ENCODE results near the gene KRT82. TPM values are rescaled to one million over a fixed set of nuclear protein-coding genes. Genes with fewer than 3 reads are reported as not detected.
A peak's percentile ranks its signal among the peaks of the same experiment; 100 is the strongest.

KRT82 gene
- polyA plus RNA-seq, 2 donors: not detected

GRCh38 chr12:52425466-52425865 is 19.3 kb upstream of the KRT82 start:
- no peaks in the 10 kb centered on the region for H3K36me3 ChIP-seq (ENCODE audit: control insufficient read depth in 2 of 2, insufficient read depth in 2 of 2, low read length in 1 of 2)
- no peak overlapping the region for H3K27ac ChIP-seq (ENCODE audit: low read depth in 2 of 2, low read length in 1 of 2)
- H3K4me1 ChIP-seq (ENCODE audit: control insufficient read depth in 2 of 2, insufficient read depth in 2 of 2, low read length in 1 of 2): no peaks in the 10 kb centered on the region
- WGBS, 2 donors: 91 to 92% methylated on average over 5 of the region's 5 CpGs
- no peak overlapping the region for H3K4me3 ChIP-seq (ENCODE audit: low read depth in 1 of 2, low read length in 2 of 2)
- H3K27me3 ChIP-seq (ENCODE audit: control insufficient read depth in 1 of 2, insufficient read depth in 2 of 2, low read length in 2 of 2): peaks cover 0 to 5% of the 10 kb centered on the region in 2 donors
- H3K9me3 ChIP-seq (ENCODE audit: control insufficient read depth in 2 of 2, insufficient read depth in 1 of 2, low read depth in 1 of 2, low read length in 1 of 2): no peaks in the 10 kb centered on the region

DNA sequence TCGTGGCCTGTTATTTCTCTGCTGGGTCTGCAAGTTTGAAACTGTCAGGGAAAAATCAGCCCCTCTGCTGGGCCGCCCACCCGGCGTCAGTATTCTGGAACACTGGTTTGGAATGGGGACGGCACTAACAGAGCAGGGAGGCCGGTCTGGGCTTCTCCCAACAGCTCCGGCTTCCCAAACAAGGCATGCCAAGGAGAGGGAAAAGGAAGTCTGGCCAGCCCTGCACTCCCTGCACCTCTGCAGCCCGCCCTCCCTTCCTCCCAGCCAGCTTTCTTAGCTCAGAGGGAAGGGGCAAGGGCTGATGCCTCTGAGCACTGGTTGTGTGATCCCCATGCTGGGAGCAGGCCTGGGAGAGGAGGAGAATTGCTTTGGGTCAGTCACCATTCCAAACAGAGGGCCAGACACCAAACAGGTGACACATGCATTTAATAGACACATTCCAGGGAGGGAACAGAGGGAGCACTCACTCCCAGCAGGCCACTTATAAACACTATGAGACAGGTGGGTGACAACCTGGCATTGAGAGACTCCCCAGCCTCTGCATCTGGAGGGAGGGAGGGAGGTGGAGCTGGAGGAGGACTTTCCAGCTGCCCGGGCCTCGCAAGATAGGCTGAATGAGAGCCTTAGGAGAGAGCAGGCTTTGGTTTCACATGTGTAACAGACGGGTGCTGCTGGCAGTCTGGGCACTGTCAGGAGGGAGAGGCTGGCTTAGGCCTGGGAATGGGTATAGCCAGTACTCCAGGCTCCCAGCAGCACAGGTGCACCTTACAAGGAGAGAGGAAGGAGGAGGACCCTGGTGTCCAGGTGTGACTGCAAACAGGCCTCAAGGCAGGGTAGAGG is 17.7 kb upstream of the KRT82 start:
- WGBS, 2 donors: 66 to 68% methylated on average over 11 of the region's 11 CpGs
- no peak overlapping the region for H3K27ac ChIP-seq (ENCODE audit: low read depth in 2 of 2, low read length in 1 of 2)

GRCh38 chr12:52423035-52423434 is 16.9 kb upstream of the KRT82 start:
- Histone ChIP-seq H3K4me1 (ENCODE audit: control insufficient read depth in 2 of 2, insufficient read depth in 2 of 2, low read length in 1 of 2) (no peaks in the 10 kb centered on the region), H3K9me3 (ENCODE audit: control insufficient read depth in 2 of 2, insufficient read depth in 1 of 2, low read depth in 1 of 2, low read length in 1 of 2) (no peaks in the 10 kb centered on the region), H3K27me3 (ENCODE audit: control insufficient read depth in 1 of 2, insufficient read depth in 2 of 2, low read length in 2 of 2) (no peaks in the 10 kb centered on the region), H3K4me3 (ENCODE audit: low read depth in 1 of 2, low read length in 2 of 2) (no peak overlapping the region), H3K27ac (ENCODE audit: low read depth in 2 of 2, low read length in 1 of 2) (no peak overlapping the region), H3K36me3 (ENCODE audit: control insufficient read depth in 2 of 2, insufficient read depth in 2 of 2, low read length in 1 of 2) (no peaks in the 10 kb centered on the region)
- WGBS, 2 donors: 70 to 77% methylated on average over 6 of the region's 6 CpGs

More for the DNA sequence above, 17.7 kb upstream of the KRT82 start:
- Histone ChIP-seq H3K4me3 (ENCODE audit: low read depth in 1 of 2, low read length in 2 of 2) (no peak overlapping the region), H3K9me3 (ENCODE audit: control insufficient read depth in 2 of 2, insufficient read depth in 1 of 2, low read depth in 1 of 2, low read length in 1 of 2) (no peaks in the 10 kb centered on the region), H3K4me1 (ENCODE audit: control insufficient read depth in 2 of 2, insufficient read depth in 2 of 2, low read length in 1 of 2) (no peaks in the 10 kb centered on the region), H3K27me3 (ENCODE audit: control insufficient read depth in 1 of 2, insufficient read depth in 2 of 2, low read length in 2 of 2) (no peaks in the 10 kb centered on the region), H3K36me3 (ENCODE audit: control insufficient read depth in 2 of 2, insufficient read depth in 2 of 2, low read length in 1 of 2) (no peaks in the 10 kb centered on the region)

- H3K27me3 ChIP-seq (ENCODE audit: control insufficient read depth in 1 of 2, insufficient read depth in 2 of 2, low read length in 2 of 2): no peaks in the 10 kb centered on the region
- peaks cover 0 to 6% of the 10 kb centered on the region in 2 donors for H3K4me1 ChIP-seq (ENCODE audit: control insufficient read depth in 2 of 2, insufficient read depth in 2 of 2, low read length in 1 of 2)
- no peaks in the 10 kb centered on the region for H3K9me3 ChIP-seq (ENCODE audit: control insufficient read depth in 2 of 2, insufficient read depth in 1 of 2, low read depth in 1 of 2, low read length in 1 of 2)
- H3K36me3 ChIP-seq (ENCODE audit: control insufficient read depth in 2 of 2, insufficient read depth in 2 of 2, low read length in 1 of 2): no peaks in the 10 kb centered on the region
- H3K27ac ChIP-seq (ENCODE audit: low read depth in 2 of 2, low read length in 1 of 2): no peak overlapping the region
- H3K4me3 ChIP-seq (ENCODE audit: low read depth in 1 of 2, low read length in 2 of 2): no peak overlapping the region
- 39 to 53% methylated on average over 1 of the region's 1 CpG for WGBS, 2 donors
These were observed 13.5 kb upstream of the KRT82 start for GRCh38 chr12:52419656-52420055.

DNA sequence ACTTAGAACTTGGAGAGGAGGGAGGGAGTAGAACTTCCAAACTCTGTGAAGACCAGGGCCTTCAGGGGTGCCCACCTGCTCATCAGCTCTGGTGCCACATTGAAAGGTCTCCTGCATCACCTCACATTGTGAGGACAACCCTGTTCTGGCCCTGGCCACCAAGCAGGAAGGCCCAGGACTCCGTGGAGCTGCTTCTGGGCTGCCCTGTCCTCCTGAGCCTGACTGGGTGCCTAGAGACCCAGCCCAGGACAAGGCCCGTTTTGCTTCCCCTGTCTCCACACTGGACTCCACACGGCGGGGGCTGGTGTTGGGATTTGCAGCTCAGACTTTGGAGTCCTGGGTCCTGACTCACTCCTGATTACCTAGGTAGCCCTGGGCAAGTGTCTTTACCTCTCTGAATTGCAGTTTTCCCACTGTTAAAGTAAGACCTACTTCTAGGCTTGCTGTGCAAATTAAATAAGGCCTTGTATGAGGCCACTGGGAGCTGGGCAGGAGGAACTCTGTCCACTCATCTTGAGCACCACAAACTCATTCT is 12.5 kb upstream of the KRT82 start:
- no peak overlapping the region for H3K4me3 ChIP-seq (ENCODE audit: low read depth in 1 of 2, low read length in 2 of 2)
- H3K27ac ChIP-seq (ENCODE audit: low read depth in 2 of 2, low read length in 1 of 2): no peak overlapping the region
- H3K36me3 ChIP-seq (ENCODE audit: control insufficient read depth in 2 of 2, insufficient read depth in 2 of 2, low read length in 1 of 2): no peaks in the 10 kb centered on the region
- 79 to 84% methylated on average over 4 of the region's 4 CpGs for WGBS, 2 donors
- no peaks in the 10 kb centered on the region for H3K9me3 ChIP-seq (ENCODE audit: control insufficient read depth in 2 of 2, insufficient read depth in 1 of 2, low read depth in 1 of 2, low read length in 1 of 2)
- no peaks in the 10 kb centered on the region for H3K27me3 ChIP-seq (ENCODE audit: control insufficient read depth in 1 of 2, insufficient read depth in 2 of 2, low read length in 2 of 2)
- peaks cover 0 to 9% of the 10 kb centered on the region in 2 donors for H3K4me1 ChIP-seq (ENCODE audit: control insufficient read depth in 2 of 2, insufficient read depth in 2 of 2, low read length in 1 of 2)

GRCh38 chr12:52417740-52418139 is 11.6 kb upstream of the KRT82 start:
- Histone ChIP-seq H3K9me3 (ENCODE audit: control insufficient read depth in 2 of 2, insufficient read depth in 1 of 2, low read depth in 1 of 2, low read length in 1 of 2) (no peaks in the 10 kb centered on the region), H3K36me3 (ENCODE audit: control insufficient read depth in 2 of 2, insufficient read depth in 2 of 2, low read length in 1 of 2) (no peaks in the 10 kb centered on the region), H3K4me1 (ENCODE audit: control insufficient read depth in 2 of 2, insufficient read depth in 2 of 2, low read length in 1 of 2) (peaks cover 0 to 9% of the 10 kb centered on the region in 2 donors), H3K4me3 (ENCODE audit: low read depth in 1 of 2, low read length in 2 of 2) (no peak overlapping the region), H3K27ac (ENCODE audit: low read depth in 2 of 2, low read length in 1 of 2) (no peak overlapping the region), H3K27me3 (ENCODE audit: control insufficient read depth in 1 of 2, insufficient read depth in 2 of 2, low read length in 2 of 2) (no peaks in the 10 kb centered on the region)
- WGBS, 2 donors: 58 to 66% methylated on average over 2 of the region's 2 CpGs

DNA sequence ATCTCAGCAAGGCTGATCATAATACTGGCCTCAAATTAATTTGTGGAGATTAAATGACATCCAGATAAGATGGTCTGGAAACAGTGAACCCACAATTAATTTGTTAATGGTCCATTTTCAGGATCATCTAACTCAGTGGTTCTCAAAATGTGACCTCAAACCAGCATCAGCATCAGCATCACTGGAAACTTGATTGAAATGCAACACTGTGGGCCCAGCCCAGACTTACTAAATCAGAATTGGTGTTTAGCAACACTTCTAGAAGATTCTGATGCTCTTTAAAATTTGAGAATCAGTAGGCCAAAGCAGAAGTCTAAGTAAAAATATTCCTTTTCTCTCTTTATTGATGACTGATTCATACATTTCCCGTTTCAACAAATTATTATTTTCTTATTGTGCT is 10.7 kb upstream of the KRT82 start:
- H3K27ac ChIP-seq (ENCODE audit: low read depth in 2 of 2, low read length in 1 of 2): no peak overlapping the region
- no peaks in the 10 kb centered on the region for H3K36me3 ChIP-seq (ENCODE audit: control insufficient read depth in 2 of 2, insufficient read depth in 2 of 2, low read length in 1 of 2)
- no peaks in the 10 kb centered on the region for H3K27me3 ChIP-seq (ENCODE audit: control insufficient read depth in 1 of 2, insufficient read depth in 2 of 2, low read length in 2 of 2)
- 75 to 78% methylated on average over 1 of the region's 1 CpG for WGBS, 2 donors
- H3K4me1 ChIP-seq (ENCODE audit: control insufficient read depth in 2 of 2, insufficient read depth in 2 of 2, low read length in 1 of 2): peaks cover 0 to 10% of the 10 kb centered on the region in 2 donors
- H3K4me3 ChIP-seq (ENCODE audit: low read depth in 1 of 2, low read length in 2 of 2): no peak overlapping the region
- no peaks in the 10 kb centered on the region for H3K9me3 ChIP-seq (ENCODE audit: control insufficient read depth in 2 of 2, insufficient read depth in 1 of 2, low read depth in 1 of 2, low read length in 1 of 2)

GRCh38 chr12:52415870-52416750 is 10.0 kb upstream of the KRT82 start:
- H3K9me3 ChIP-seq (ENCODE audit: control insufficient read depth in 2 of 2, insufficient read depth in 1 of 2, low read depth in 1 of 2, low read length in 1 of 2): no peaks in the 10 kb centered on the region
- no peak overlapping the region for H3K4me3 ChIP-seq (ENCODE audit: low read depth in 1 of 2, low read length in 2 of 2)
- peak overlapping the region in 1 of 2 donors; percentile 27 for H3K27ac ChIP-seq (ENCODE audit: low read depth in 2 of 2, low read length in 1 of 2)
- no peaks in the 10 kb centered on the region for H3K36me3 ChIP-seq (ENCODE audit: control insufficient read depth in 2 of 2, insufficient read depth in 2 of 2, low read length in 1 of 2)
- no peaks in the 10 kb centered on the region for H3K27me3 ChIP-seq (ENCODE audit: control insufficient read depth in 1 of 2, insufficient read depth in 2 of 2, low read length in 2 of 2)
- peaks cover 0 to 12% of the 10 kb centered on the region in 2 donors for H3K4me1 ChIP-seq (ENCODE audit: control insufficient read depth in 2 of 2, insufficient read depth in 2 of 2, low read length in 1 of 2)
- 62 to 66% methylated on average over 10 of the region's 10 CpGs for WGBS, 2 donors

DNA sequence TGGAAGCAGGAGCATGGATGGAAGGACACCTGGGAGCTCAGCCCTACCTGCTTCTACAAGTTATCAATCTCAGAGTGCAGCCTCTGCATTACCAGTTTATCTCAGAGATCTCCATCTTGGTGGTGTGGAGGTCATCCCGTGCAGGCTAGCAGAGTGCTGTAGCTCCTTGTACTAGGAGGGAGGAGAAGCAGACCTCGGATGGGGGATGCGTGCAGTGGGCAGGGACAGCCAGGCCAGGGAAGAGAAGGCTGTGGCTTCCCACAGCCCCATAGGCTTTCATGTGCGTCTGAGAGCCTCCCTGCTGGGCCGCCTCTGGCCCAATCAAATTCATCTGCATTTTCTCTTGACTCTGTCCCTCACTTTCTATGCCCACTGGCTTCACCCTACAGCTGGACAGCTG is 8.8 kb upstream of the KRT82 start:
- Histone ChIP-seq H3K27ac (ENCODE audit: low read depth in 2 of 2, low read length in 1 of 2) (no peak overlapping the region), H3K4me3 (ENCODE audit: low read depth in 1 of 2, low read length in 2 of 2) (no peak overlapping the region), H3K27me3 (ENCODE audit: control insufficient read depth in 1 of 2, insufficient read depth in 2 of 2, low read length in 2 of 2) (no peaks in the 10 kb centered on the region), H3K36me3 (ENCODE audit: control insufficient read depth in 2 of 2, insufficient read depth in 2 of 2, low read length in 1 of 2) (no peaks in the 10 kb centered on the region), H3K4me1 (ENCODE audit: control insufficient read depth in 2 of 2, insufficient read depth in 2 of 2, low read length in 1 of 2) (peaks cover 0 to 12% of the 10 kb centered on the region in 2 donors), H3K9me3 (ENCODE audit: control insufficient read depth in 2 of 2, insufficient read depth in 1 of 2, low read depth in 1 of 2, low read length in 1 of 2) (no peaks in the 10 kb centered on the region)
- 79 to 84% methylated on average over 5 of the region's 5 CpGs for WGBS, 2 donors

Data from esophagus (tissue), 2 donors.